PFSK-1 (cell line): ENCODE measurements around the gene LRMDA.

Experiments used
- FOXP2 ChIP-seq: optimal IDR thresholded peaks from 2 replicates; pipeline ENCODE3; 2011; ENCODE audit warnings: borderline replicate concordance, control low read depth, inconsistent platforms; ENCODE audit not compliant: insufficient read depth; ENCODE audit errors: extremely low read length, extremely low read depth
- POLR2AphosphoS5 ChIP-seq: IDR thresholded peaks from 2 replicates; pipeline ENCODE4 v1.6.1; 2012; ENCODE audit warnings: low read depth, mild to moderate bottlenecking, control low read depth, low read length, moderate library complexity
- SIN3A ChIP-seq: IDR thresholded peaks from 2 replicates; pipeline ENCODE4 v1.6.1; 2012; ENCODE audit warnings: mild to moderate bottlenecking, low read length, moderate library complexity, borderline replicate concordance; ENCODE audit not compliant: insufficient read depth
- TAF1 ChIP-seq: IDR thresholded peaks from 2 replicates; pipeline ENCODE4 v1.6.1; 2012; ENCODE audit warnings: low read length, control low read depth, borderline replicate concordance; ENCODE audit not compliant: insufficient read depth
- TF ChIP-seq, protein P1 (sequence below), 2 experiments: IDR thresholded peaks; 2 replicates each; pipeline versions ENCODE4 v1.6.1 to v1.8.0; 2011 to 2012; ENCODE audit warnings: low read depth in 2 of 2, low read length in 2 of 2, control low read depth in 1 of 2, inconsistent platforms in 1 of 2, mild to moderate bottlenecking in 1 of 2, moderate library complexity in 1 of 2; ENCODE audit not compliant: insufficient read depth in 1 of 2

DNA sequence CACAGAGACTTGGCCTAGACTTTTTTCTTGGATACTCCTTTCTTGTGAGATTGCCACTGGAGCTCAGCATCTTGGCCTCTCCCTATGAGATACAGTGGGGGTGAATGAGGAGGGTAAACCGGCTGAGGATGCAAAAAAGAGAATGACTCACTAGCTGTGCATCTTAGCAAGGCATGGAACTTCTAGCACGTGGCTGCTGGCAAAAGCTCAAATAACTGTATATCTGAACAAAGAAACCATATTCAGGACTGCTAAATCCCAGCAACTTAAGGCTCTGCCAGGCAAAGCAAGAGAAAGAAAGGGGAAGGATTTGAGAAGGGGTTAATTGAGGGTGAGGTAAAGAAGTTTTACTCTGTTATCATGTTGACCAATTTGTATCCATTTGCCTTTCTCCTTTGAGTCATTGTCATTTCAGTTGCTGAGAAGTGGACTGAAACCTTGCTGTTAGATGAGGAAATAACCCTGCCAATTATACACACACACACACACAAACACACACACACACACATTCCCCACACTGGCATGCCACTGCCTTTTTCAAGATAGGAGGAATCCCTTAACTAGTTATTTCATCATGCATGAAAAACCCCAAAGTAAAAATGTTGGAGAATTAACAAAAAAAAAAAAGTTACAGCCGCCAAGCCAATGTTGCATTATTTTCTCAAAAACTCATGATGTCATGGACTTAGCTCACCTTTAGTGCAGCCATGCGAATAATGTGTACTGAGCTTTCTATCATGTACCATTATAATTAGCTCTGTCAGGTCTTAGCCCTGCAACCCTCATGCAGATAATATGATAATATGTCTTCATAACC, 997.3 kb downstream of the LRMDA start:
- TF ChIP-seq, protein P1, sequence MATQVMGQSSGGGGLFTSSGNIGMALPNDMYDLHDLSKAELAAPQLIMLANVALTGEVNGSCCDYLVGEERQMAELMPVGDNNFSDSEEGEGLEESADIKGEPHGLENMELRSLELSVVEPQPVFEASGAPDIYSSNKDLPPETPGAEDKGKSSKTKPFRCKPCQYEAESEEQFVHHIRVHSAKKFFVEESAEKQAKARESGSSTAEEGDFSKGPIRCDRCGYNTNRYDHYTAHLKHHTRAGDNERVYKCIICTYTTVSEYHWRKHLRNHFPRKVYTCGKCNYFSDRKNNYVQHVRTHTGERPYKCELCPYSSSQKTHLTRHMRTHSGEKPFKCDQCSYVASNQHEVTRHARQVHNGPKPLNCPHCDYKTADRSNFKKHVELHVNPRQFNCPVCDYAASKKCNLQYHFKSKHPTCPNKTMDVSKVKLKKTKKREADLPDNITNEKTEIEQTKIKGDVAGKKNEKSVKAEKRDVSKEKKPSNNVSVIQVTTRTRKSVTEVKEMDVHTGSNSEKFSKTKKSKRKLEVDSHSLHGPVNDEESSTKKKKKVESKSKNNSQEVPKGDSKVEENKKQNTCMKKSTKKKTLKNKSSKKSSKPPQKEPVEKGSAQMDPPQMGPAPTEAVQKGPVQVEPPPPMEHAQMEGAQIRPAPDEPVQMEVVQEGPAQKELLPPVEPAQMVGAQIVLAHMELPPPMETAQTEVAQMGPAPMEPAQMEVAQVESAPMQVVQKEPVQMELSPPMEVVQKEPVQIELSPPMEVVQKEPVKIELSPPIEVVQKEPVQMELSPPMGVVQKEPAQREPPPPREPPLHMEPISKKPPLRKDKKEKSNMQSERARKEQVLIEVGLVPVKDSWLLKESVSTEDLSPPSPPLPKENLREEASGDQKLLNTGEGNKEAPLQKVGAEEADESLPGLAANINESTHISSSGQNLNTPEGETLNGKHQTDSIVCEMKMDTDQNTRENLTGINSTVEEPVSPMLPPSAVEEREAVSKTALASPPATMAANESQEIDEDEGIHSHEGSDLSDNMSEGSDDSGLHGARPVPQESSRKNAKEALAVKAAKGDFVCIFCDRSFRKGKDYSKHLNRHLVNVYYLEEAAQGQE (IDR thresholded peaks at IDR 0.05; ENCODE audit: insufficient read depth in 1 of 2, low read depth in 2 of 2, low read length in 2 of 2), result no peak
- TF ChIP-seq TAF1, result no peak
- no peak for TF ChIP-seq POLR2AphosphoS5
- TF ChIP-seq FOXP2, result no peak
- TF ChIP-seq SIN3A, result no peak
